NCI-H1436 treated with DMSO at 0.1 percent for 48 hours (cell line): ENCODE measurements around the gene LMF1.
"Not testable (repeated sequence)": the region's sequence is repeated elsewhere in the genome, so short reads cannot be mapped to it uniquely, and the experiment has no call there.

ENCODE experiments used
- DNase-seq: peaks from one replicate; lab custom pipeline; 2025; lab: John Stamatoyannopoulos, UW

The LMF1 gene

DNA sequence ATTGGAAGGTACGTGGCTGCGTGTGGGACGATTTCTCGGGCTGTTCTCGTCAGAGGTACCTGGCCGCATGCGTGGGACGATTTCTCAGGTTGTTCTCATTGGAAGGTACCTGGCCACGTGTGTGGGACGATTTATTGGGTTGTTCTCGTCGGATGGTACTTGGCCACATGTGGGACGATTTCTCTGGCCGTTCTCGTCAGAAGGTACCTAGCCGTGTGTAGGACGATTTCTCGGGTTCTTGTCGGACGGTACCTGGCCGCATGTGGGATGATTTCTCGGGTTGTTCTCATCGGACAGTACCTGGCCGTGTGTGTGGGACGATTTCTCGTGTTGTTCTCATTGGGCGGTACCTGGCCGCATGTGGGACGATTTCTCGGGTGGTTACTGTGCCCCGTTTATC lies 120.1 kb downstream of the LMF1 start:
- no peak for DNase-seq

- no peak for DNase-seq
Observed at GRCh38 chr16:848510-849253, 122.1 kb downstream of the LMF1 start.

DNA sequence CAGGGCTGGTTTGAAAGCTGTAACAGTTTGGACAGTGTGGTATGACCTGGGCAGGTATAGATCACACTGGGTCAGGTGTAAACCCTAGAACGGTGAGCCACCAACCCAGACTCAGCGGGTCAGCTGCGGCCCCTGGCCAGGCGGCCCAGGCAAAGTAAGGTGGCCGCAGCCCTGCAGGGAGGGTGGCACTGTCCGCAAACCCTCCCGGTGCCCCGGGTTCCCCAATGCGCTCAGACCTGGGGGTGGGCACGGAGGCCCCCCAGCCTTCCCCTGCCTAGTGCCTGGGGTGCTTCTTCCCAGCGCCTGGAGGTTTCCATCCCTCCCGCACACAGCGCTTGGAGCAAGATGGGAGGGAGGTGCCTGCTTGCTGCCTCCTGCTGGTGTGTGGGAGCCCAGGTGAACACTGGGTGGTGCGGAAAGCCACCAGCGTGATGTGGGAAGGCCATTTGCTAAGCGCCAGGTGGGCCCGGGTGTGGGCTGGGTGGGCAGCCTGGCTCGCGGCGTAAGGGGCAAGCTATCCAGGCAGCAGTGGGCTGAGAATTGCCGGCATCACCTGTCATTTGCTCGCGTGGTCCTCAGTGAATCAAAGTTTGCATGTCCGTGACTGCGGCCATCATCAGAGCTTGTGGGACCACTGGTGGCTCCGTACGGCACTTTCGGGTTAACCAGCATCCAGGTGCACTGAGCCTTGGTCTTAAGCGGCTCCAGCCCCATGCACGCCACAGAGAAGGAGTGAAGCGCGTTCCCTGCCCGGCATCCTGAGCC lies 122.9 kb downstream of the LMF1 start:
- DNase-seq = no peak

DNA sequence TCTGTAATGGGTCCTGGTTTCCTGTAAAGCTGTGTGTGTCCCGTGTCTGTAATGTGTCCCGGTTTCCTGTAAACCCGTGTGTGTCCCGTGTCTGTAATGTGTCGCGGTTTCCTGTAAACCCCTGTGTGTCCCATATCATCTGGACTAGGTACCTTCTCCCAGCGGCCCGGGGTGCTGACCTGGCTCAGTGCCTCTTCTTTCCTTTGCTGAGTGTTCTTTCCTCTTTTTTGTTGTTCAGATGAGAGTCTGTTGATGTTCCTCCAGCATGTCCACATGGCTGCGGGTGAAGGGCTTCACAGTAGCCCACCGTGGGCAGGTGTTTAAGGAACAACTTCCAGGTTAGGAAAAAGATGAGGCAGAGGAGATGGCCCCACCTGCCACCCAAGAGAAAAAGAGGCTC lies 123.6 kb downstream of the LMF1 start:
- DNase-seq = no peak

- DNase-seq = no peak
Observed at GRCh38 chr16:845351-845745, 125.4 kb downstream of the LMF1 start.

DNA sequence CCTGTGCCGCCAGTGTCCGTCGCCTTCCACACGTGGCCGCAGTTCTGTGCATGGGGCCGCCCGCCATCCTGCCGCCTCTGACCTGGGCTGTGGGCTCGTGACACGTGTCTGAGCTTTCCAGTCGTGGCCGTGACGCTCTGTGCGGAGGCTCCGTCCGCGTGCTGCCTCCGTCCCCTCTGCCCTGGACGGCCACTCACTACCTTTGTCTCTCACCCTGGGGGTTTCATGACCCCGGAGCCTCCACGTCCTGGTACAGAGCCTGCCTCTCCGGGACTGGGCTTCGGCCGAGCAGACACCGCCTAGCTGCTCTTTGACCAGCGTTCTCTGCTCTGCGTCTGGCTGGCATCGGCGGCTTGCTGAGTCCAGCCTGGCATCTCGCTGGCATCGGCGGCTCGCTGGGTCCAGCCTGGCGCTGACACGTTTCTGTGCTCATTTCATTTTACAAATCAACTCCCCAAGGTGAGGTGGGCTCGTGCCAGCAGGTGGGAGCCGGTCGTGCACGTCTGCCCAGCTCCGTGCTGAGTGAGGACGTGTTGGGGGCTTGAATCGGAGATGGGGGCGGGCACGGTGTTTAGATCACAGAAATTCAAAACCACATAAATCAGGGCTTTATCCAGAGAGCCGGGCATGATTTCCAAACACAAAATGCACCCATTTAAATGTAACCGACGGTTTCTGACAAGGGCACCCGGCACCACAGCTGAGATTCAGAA lies 126.0 kb downstream of the LMF1 start:
- DNase-seq = no peak

DNA sequence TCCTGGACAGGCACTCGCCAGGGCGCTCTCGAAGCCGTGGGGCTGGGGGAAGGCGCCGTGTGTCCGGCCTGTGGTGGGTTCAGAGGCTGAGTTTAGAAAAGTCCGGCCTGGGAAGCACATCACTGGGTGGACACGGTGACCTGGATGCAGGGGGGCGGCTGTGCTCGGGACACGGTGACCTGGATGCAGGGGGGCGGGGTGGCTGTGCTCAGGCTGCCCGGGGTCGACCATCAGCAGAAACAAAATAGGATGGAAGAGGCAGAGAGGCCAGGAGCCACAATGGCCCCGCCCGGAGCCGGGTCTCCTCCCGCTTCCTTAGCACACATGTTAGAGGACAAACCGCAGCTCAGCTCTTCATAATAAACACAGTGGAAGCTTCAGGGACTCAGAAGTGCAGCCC lies 127.0 kb downstream of the LMF1 start:
- DNase-seq = no peak

DNA sequence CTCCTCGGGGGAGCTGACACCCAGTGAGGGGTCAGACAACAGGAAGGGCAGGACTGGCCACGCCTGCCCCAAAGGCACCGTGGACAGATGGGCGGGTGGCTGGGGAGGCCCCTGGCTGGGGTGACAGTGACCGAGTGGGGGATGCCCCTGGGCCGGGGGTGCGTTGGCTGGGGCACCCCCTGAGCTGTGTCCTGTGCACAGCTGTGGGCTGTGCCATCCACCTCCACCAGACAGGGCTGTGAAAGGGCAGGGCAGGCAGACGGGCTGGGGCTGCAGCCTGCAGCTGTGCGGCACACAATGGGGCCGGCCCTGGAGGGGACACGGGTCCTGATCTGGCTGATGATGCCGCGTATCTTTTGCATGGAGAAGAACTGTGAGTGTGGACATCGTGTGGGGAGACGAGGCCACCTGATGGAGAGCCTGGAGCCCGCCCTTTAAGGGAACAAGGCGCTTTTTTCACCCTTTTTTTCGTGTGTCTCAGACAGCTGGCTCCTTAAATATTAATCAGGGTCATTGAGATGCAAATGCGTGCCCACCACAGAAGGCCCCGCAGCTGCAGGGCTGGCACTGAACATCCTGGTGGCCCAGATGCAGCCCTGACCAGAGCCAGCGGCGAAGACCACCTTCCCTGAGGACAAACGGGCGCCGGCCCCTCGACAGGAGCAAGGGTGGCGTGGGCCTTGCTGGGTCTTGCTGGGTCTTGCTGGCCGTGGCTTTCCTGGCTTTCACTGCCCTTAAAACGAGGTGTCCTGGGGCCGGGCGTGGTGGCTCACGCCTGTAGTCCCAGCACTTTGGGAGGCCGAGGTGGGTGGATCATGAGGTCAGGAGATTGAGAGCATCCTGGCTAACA lies 127.8 kb downstream of the LMF1 start:
- no peak for DNase-seq

DNA sequence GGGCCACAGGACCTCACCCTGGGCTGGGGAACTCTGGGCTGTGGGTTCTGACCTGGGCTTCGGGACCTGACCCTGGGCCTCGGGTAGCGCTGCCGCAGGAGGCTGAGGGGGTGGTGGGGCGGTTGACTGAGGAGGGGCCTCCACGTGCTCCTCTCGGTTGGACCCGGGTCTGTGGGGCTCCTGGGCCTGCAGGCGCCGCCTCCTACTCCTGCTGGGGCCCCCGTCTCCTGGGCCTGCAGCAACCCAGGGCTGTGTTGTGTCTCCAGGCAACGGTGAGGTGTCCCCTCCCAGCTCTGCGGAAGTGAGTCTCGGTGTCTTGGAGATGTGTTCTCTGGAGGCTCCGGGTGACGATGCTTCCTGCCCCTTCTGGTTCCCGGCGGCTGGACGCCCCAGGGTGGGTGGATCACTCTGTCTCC lies 128.7 kb downstream of the LMF1 start:
- DNase-seq = no peak

DNA sequence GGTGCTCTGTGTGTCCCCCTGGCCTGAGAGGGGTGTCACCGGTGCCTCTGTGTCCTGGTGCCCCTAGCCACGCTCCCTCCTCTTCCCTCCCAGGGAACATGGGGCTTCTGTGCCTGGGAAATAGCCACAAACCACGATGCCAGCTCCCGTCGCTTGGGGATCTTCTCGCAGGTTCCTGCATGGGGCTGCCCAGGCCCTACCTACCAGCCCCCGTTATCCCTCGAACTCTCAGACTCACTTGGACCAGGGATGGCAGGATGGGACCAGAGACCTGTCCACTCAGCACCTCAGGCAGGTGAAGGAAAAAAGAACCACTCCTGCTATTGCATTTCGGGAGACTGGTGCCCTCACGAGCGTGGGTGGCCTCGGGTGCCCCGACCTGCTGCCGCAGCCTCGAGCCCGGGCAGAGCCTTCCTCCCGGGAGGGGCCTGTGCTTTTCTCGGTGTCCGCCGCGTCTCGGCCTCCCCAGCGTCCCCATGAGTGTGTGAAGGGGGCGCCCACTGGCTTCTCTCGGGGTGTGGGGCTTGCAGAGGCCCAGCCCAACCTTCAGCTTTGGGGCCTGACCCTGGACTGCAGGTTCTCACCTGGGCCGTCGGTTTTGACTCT lies 129.2 kb downstream of the LMF1 start:
- no peak for DNase-seq

DNA sequence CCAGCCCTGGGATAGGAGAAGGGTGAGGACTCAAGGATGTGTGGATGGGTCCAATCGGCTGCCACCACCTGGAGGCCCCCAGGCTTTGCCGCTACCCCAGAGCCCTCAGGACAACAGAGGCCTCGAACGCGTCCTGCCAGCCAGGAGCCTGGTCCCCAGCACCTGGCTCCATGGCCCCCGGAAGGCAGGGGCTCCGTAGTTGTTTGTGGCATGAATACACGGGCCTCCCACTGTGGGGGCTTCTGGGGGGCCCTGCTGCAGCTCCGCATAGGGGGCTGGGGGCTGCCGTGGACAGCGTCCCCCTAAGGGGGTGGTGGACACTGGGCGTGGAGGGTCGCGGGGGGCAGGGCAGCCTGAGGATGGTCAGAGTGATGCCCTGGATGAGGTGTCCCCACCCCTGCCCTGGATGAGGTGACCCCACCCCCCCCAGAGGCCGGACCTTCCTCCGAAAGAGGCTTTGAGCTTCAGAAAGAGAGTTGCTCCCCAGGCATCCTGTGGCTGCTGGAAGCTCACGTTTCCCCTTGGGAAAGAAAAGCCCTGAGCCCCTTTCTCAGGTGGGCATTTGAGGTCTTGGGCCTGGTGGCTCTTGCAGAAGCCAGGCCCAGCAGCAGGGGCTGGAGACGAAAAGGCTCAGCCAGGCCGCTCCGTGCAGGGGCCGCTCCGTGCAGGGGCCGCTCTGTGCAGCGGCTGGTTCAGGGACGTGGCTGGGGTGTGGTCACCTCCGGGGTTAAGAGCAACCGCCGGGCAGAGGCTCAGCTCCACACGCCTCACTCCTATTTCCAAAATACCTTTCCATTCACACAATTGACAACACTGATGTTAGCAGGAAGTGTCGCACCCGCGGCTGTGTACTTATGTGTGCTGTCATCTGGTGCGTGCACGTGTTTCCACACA lies 130.0 kb downstream of the LMF1 start:
- DNase-seq = no peak

DNA sequence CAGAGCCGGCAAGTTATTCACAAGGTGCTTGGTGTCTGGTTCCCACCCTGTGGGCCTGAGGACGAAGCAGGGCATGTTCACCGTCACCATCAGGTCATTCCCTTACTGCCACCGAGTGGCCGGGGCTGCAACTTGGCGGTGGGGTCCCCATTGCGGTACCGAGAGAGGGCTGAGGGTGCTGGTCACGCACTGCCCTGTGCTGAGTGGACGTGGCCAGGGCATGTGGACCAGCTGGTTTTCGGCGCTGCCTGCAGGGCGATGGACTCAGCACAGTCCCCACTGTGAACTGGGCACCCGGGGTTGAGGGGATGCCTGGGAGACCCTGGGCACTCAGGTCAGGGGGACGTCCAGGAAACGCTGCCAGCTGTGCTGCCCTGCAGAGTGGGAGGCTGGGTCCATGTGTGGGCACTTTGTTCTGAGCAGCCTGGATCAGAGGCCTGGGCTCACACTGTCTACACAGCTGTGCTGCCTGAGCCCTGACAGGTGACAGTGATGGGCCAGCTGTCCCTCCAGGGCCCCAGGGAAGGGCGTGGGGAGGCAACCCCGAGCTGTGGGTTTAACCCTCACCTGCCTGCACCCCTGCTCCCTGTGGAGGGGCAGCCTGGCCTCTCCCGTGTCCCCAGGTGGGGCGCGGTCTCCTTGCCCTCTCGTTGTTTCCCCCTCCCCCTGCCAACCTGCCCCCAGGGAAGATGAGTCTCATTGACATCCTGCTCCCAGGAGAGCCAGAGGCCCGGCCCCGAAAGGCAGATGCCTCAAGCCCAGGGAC lies 131.0 kb downstream of the LMF1 start:
- no peak for DNase-seq

DNA sequence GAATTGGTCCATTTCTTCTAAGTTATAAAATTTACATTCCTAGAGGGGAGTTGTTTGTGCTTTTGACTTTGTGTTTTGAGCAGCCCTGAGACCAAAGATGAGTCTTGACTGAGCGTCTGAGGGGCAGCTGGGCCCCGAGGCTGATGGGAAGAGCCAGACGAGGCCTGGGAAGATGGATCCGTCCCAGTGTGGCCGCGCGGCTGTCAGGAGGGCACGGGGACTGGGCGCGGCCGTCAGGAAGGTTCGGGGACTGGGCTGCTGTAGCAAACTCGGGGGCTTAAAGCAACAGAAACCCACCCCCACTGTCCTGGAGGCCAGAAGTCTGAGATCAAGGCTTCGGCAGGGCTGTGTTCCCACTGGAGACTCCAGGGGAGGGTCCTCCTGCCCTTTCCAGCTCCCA lies 132.0 kb downstream of the LMF1 start:
- DNase-seq = no peak

DNA sequence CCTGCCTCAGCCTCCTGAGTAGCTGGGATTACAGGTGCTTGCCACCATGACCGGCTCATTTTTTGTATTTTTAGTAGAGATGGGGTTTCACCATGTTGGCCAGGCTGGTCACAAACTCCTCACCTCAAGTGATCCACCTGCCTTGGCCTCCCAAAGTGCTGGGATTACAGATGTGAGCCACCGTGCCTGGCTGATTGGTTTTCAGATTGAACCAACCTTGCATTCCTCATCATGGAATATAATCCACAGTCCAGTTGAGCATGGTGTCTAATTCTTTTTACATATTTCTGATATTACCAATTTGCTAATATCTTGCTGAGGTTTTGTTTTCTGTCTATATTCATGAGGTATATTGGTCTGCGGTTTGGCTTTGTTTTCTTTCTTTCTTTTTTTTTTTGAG lies 134.0 kb downstream of the LMF1 start:
- not testable (repeated sequence) for DNase-seq

- no peak for DNase-seq
Observed at GRCh38 chr16:836221-836620, 134.6 kb downstream of the LMF1 start.

- DNase-seq = no peak
Observed at GRCh38 chr16:835373-835772, 135.4 kb downstream of the LMF1 start.

GRCh38 chr16:833411-833810 lies 137.4 kb downstream of the LMF1 start:
- no peak for DNase-seq

DNA sequence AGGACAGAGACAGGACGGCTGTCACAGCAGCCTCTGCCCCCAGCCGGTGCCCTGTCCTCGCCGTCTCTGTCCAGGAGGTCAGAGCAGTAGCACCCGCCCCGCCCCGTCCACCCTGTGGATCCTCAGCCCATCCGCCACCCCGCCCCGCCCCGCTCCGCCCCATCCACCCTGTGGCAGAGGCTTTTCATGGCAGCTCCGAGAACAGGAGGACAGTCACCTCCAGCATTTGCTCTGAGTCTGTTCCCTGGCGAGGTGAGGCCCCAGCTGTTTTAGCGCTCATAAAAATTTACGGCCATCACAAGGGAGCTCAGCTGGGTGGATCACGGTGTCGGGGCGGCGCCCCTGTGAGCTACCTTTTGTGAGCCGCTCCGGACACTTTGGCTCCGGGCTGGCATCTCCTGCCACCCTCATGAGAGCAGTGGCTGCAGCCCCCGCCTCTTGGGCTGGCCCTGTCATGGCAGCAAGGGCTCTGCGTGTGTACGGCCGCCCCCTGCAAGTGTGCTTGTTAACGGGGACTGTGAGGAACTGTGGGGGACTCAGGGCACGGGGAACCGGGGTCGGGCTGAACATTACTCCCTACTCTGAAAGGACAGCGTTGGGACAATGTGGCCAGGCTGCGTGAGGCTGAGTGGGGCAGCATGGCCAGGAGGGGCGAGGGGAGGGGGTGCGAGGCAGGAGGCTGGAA lies 138.0 kb downstream of the LMF1 start:
- no peak for DNase-seq
